ENCODE measurements around the gene NMT1. TPM values are rescaled to one million over a fixed set of nuclear protein-coding genes. Genes with fewer than 3 reads are reported as not detected.
"Not testable (repeated sequence)": the region's sequence is repeated elsewhere in the genome, so short reads cannot be mapped to it uniquely, and the experiment has no call there.

NMT1 gene
- total RNA-seq, 1 donor from 2014 or later = 81.9 TPM

DNA sequence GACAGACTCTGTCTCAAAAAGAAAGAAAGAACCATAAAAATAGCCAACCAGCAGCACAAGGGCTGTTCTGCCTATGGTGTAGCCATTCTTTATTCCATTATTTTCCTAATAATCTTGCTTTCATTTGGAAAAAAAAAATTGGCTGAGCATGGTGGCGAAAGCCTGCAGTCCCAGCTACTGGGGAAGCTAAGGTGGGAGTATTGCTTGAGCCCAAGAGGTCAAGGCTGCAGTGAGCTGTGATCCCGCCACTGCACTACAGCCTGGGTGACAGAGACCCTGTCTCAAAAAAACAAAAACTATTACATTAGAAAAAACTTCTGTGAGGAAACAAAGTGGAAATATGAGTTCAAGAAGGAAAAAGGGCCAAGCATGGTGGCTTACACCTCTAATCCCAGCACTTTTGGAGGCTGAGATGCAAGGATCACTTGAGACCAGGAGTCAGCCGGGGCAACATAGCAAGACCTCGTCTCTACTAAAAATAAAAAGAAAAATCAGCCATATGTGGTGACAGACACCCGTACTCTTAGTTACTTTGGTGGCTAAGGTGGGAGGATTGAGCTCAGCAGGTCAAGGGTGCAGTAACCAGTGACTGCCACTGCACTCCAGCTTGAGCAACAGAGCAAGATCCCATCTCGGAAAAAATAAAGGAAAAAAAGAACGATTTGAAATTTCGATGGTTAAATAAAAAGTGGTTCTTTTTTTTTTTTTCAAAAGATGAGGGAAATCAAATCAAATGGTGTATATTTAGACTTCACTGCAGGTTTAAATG is 12.1 kb upstream of the NMT1 start:
- TF ChIP-seq, protein P1, sequence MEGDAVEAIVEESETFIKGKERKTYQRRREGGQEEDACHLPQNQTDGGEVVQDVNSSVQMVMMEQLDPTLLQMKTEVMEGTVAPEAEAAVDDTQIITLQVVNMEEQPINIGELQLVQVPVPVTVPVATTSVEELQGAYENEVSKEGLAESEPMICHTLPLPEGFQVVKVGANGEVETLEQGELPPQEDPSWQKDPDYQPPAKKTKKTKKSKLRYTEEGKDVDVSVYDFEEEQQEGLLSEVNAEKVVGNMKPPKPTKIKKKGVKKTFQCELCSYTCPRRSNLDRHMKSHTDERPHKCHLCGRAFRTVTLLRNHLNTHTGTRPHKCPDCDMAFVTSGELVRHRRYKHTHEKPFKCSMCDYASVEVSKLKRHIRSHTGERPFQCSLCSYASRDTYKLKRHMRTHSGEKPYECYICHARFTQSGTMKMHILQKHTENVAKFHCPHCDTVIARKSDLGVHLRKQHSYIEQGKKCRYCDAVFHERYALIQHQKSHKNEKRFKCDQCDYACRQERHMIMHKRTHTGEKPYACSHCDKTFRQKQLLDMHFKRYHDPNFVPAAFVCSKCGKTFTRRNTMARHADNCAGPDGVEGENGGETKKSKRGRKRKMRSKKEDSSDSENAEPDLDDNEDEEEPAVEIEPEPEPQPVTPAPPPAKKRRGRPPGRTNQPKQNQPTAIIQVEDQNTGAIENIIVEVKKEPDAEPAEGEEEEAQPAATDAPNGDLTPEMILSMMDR (conservative IDR thresholded peaks at IDR 0.05; ENCODE audit: low read depth, low read length) = peak; percentile 39
- H3K4me3 ChIP-seq (ENCODE audit: low read depth, low read length) = no peak overlapping the region
- DNase-seq (ENCODE audit: low read depth) = no peak

DNA sequence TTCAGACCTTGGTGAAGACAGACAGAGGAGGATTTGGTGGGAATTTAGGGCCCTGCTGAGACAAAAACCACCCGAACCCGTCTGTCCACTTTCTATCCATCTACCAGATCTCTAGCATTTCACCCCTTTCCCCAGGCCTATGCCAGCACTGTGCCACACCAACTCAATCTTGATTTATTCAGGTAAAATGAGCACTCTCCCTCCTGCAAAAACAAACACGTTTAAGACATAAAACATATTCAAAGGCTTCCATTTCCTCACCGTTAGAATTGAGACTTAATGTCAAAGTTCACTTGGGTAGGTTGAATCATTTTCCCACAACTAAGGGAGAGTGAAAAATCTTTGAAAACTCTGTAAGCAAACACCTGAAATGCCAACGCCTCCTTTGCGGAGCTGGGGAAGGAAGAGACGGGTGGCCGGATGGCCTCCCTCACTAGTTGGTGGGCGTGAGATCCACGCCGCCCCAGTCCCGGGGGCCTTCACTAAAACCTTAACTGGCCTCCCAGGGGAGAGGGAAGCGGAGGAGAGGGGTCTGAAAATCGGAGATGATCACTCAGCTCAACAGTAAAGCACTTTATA is 10.5 kb upstream of the NMT1 start:
- peak overlapping the region; percentile 58 for H3K4me3 ChIP-seq (ENCODE audit: low read depth, low read length)
- TF ChIP-seq, protein P1 (conservative IDR thresholded peaks at IDR 0.05; ENCODE audit: low read depth, low read length) = no peak
- no peak for DNase-seq (ENCODE audit: low read depth)

DNA sequence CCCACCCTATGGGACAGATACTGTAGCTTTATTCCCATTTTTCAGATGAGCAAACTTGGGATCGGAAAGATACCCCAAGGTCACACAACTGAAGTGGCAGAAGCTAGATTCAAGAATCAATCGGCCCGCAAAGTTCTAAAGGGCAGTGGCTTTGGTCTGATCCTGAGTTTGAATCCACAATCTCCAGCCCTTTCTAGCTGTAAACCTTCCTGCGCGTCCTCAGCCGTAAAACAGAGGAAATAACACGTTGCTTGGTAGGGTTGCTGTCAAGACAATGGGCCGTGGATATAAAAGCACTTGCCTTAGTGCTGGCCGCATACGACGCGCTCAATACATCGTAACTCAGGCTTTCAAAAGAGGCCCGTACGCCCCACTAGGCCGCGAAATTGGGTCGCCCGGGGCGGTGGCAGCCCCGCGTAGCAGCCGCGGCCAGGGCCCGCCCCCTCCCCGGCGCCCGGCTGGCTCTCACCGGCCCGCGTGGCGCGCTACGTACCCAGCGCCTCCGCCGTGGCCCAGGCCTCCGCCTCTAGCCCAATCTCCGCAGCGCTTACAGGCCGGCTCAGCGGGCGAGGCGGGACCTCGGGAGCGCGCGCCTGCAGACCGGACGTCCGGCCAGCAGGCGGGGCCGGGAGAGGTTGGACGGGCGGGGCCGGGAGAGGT is 9.9 kb upstream of the NMT1 start, which contains the start of gene DCAKD:
Gene DCAKD (minus strand): TSS at position 573 of the 660 bp plus-strand sequence. CDS start 16,747 bp downstream, outside the sequence.
- H3K4me3 ChIP-seq (ENCODE audit: low read depth, low read length) = peak within 1 kb of the TSS; percentile 67
- DNase-seq (ENCODE audit: low read depth) = no peak
- TF ChIP-seq, protein P1 (conservative IDR thresholded peaks at IDR 0.05; ENCODE audit: low read depth, low read length) = no peak

DNA sequence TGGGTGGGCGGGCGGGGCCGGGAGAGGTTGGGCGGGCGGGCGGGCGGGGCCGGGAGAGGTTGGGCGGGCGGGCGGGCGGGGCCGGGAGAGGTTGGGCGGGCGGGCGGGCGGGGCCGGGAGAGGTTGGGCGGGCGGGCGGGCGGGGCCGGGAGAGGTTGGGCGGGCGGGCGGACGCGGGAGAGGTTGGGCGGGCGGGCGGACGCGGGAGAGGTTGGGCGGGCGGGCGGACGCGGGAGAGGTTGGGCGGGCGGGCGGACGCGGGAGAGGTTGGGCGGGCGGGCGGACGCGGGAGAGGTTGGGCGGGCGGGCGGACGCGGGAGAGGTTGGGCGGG is 9.4 kb upstream of the NMT1 start:
- DNase-seq (ENCODE audit: low read depth) = not testable (repeated sequence)
- peak overlapping the region; percentile 67 for H3K4me3 ChIP-seq (ENCODE audit: low read depth, low read length)

DNA sequence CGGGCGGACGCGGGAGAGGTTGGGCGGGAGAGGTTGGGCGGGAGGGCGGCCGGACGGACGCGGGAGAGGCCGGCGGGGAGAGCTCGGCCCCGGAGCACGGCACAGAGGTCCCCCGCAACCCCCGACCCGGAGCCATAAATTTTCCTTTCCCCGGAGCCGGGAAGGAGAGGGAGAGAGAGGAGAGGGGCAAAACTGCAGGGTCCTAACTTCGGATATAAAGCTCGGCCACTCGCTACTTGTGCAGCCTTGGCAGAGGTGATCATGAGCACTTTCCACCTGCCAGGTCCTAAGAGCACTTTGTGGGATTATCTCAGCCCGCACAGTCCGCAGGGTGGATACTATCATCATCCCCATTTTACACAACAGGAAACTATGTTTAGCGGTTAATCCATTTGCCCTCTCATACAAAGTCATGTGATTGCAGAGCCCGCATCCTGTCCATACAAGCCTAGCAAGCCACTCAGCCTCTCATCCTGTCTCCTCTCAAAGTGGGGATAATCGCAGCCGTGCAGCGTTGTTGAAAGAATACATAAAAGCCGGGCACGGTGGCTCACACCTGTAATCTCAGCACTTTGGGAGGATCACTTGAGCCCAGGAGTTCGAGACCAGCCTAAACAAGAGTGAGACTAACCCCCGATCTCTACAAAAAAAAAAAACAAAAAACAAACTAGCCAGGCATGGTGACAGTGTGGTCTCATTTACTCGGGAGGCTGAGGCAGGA is 8.9 kb upstream of the NMT1 start:
- H3K4me3 ChIP-seq (ENCODE audit: low read depth, low read length) = peak overlapping the region; percentile 67
- TF ChIP-seq, protein P1 (conservative IDR thresholded peaks at IDR 0.05; ENCODE audit: low read depth, low read length) = no peak
- DNase-seq (ENCODE audit: low read depth) = no peak

DNA sequence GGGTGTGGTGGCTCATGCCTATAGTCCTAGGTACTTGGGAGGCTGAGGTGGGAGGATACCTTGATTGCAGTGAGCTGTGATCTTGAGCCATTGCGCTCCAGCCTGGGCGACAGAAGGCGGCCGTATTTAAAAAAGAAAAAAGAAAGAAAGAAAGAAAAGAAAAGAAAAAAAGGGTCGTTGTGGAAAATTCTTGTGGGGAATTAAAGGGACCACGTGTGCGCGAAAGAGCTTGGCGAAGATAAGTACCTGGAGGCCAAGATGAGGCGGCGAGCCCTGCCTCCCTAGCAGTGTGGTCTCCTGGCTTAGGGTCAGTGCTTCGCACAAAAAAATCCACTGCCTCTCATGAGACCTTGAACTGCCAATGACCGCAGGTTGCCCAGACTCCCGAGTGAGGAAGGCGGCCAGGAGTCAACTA is 728 bp upstream of the NMT1 start:
- TF ChIP-seq, protein P1 (conservative IDR thresholded peaks at IDR 0.05; ENCODE audit: low read depth, low read length) = no peak
- peak overlapping the region; percentile 89 for H3K4me3 ChIP-seq (ENCODE audit: low read depth, low read length)
- DNase-seq (ENCODE audit: low read depth) = no peak

Measured in epithelial cell of proximal tubule (primary cell).